IMR-90 (cell line): ENCODE measurements around the gene CCDC88C. TPM values are rescaled to one million over a fixed set of nuclear protein-coding genes. Genes with fewer than 3 reads are reported as not detected.

Experiments used
- ATAC-seq: fragments of 200-7000 bp; cut with Tn5 transposase; 2 replicates; pipeline ENCODE4 v1.9.1; 2020; ENCODE audit warnings: low read depth, mild to moderate bottlenecking, moderate library complexity
- Bru-seq: library from RNA; stranded (reverse); fragments of 400-500 nt; gene quantifications from one replicate; lab custom pipeline; 2021; lab: Mats Ljungman, UMichigan
- BruChase-seq, 2 experiments: library from RNA; stranded (reverse); fragments of 400-500 nt; gene quantifications; one replicate each; lab custom pipeline; 2021; lab: Mats Ljungman, UMichigan
- BruUV-seq: library from RNA; stranded (reverse); fragments of 400-500 nt; replicated peaks from 2 replicates; lab custom pipeline; 2021; lab: Mats Ljungman, UMichigan
- CTCF ChIA-PET: fragments of 300-600 bp; formaldehyde crosslinking; extraction: SDS; loops from one replicate; lab custom pipeline; 2021; ENCODE audit warnings: antibody characterized with exemption; lab: Yijun Ruan, JAX
- POLR2A ChIA-PET: fragments of 300-600 bp; sonication (Branson Sonifier 250); formaldehyde crosslinking; loops from one replicate; lab custom pipeline; 2022; ENCODE audit warnings: antibody characterized with exemption; ENCODE audit not compliant: unreplicated experiment; lab: Charles Lee
- DNase-seq: peaks from one replicate; pipeline ENCODE4 v3.0.0; 2013
- H2AFZ ChIP-seq: replicated peaks from 2 replicates; pipeline ENCODE3; 2013; ENCODE audit warnings: low read length, mild to moderate bottlenecking; ENCODE audit not compliant: poor library complexity
- H2AK5ac ChIP-seq: 2 replicates; pipeline ENCODE4 v1.6.1; 2013; ENCODE audit warnings: low read depth, low read length, inconsistent platforms
- H2AK9ac ChIP-seq: replicated peaks from 2 replicates; pipeline ENCODE3; 2013; ENCODE audit warnings: mild to moderate bottlenecking, low read depth, low read length, moderate library complexity; ENCODE audit not compliant: poor library complexity
- H2BK120ac ChIP-seq: 2 replicates; pipeline ENCODE4 v1.6.1; 2013; ENCODE audit warnings: low read depth, low read length, inconsistent platforms
- H2BK15ac ChIP-seq: 3 replicates; pipeline ENCODE4 v1.6.1; 2013; ENCODE audit warnings: low read depth, low read length, inconsistent platforms
- H2BK20ac ChIP-seq: 2 replicates; pipeline ENCODE4 v1.6.1; 2013; ENCODE audit warnings: low read depth, mild to moderate bottlenecking, inconsistent platforms, low read length, moderate library complexity
- H2BK5ac ChIP-seq: 2 replicates; pipeline ENCODE4 v1.6.1; 2013; ENCODE audit warnings: mild to moderate bottlenecking, low read depth, low read length, inconsistent platforms; ENCODE audit not compliant: poor library complexity, severe bottlenecking
- H3K14ac ChIP-seq: replicated peaks from 2 replicates; pipeline ENCODE4 v1.6.1; 2013; ENCODE audit warnings: low read depth, low read length, inconsistent platforms
- H3K18ac ChIP-seq: 2 replicates; pipeline ENCODE4 v1.6.1; 2013; ENCODE audit warnings: low read depth, low read length, control low read depth
- H3K23ac ChIP-seq: 2 replicates; pipeline ENCODE4 v1.6.1; 2013; ENCODE audit warnings: low read depth, low read length, inconsistent platforms
- H3K27ac ChIP-seq: 2 replicates; pipeline ENCODE4 v1.5.1; 2013; ENCODE audit warnings: mild to moderate bottlenecking, control low read depth, low read length; ENCODE audit not compliant: insufficient read depth
- H3K27me3 ChIP-seq: 2 replicates; pipeline ENCODE4 v1.6.1; 2013; ENCODE audit warnings: low read length; ENCODE audit not compliant: control insufficient read depth, insufficient read depth
- H3K36me3 ChIP-seq: 2 replicates; pipeline ENCODE4 v1.6.1; 2013; ENCODE audit warnings: low read length, mixed read lengths; ENCODE audit not compliant: control insufficient read depth, insufficient read depth
- H3K4ac ChIP-seq: 2 replicates; pipeline ENCODE4 v1.6.1; 2013; ENCODE audit warnings: low read depth, low read length, inconsistent platforms
- H3K4me1 ChIP-seq: 2 replicates; pipeline ENCODE4 v1.6.1; 2013; ENCODE audit warnings: low read length, mixed read lengths; ENCODE audit not compliant: control insufficient read depth, insufficient read depth
- H3K4me2 ChIP-seq: 2 replicates; pipeline ENCODE4 v1.6.1; 2013; ENCODE audit warnings: low read depth, mild to moderate bottlenecking, control low read depth, low read length, moderate library complexity
- H3K4me3 ChIP-seq: 2 replicates; pipeline ENCODE4 v1.5.1; 2013; ENCODE audit warnings: low read depth, mild to moderate bottlenecking, control low read depth, low read length, moderate library complexity; ENCODE audit not compliant: insufficient read depth
- H3K56ac ChIP-seq: 2 replicates; pipeline ENCODE4 v1.6.1; 2013; ENCODE audit warnings: low read length, inconsistent platforms; ENCODE audit not compliant: insufficient read depth; ENCODE audit errors: extremely low read depth
- H3K79me1 ChIP-seq, 2 experiments: 2 replicates each; pipeline ENCODE4 v1.6.1; 2013; ENCODE audit warnings: low read length in 2 of 2, inconsistent platforms in 1 of 2, low read depth in 1 of 2
- H3K9ac ChIP-seq: 2 replicates; pipeline ENCODE4 v1.6.1; 2013; ENCODE audit warnings: low read depth, low read length, control low read depth
- H3K9me1 ChIP-seq: 2 replicates; pipeline ENCODE4 v1.6.1; 2013; ENCODE audit warnings: low read length, inconsistent platforms; ENCODE audit not compliant: insufficient read depth
- H3K9me3 ChIP-seq: 2 replicates; pipeline ENCODE4 v1.6.1; 2013; ENCODE audit warnings: low read length; ENCODE audit not compliant: control insufficient read depth, insufficient read depth
- H4K20me1 ChIP-seq: 2 replicates; pipeline ENCODE4 v1.6.1; 2013; ENCODE audit warnings: low read length, inconsistent platforms; ENCODE audit not compliant: insufficient read depth
- H4K5ac ChIP-seq: 2 replicates; pipeline ENCODE4 v1.6.1; 2013; ENCODE audit warnings: mild to moderate bottlenecking, low read depth, low read length, control low read depth
- H4K8ac ChIP-seq, 2 experiments: 2 replicates each; pipeline ENCODE4 v1.6.1; 2013; ENCODE audit warnings: low read depth in 2 of 2, low read length in 2 of 2, control low read depth in 1 of 2, inconsistent platforms in 1 of 2
- H4K91ac ChIP-seq: 2 replicates; pipeline ENCODE4 v1.6.1; 2013; ENCODE audit warnings: low read depth, low read length, inconsistent platforms; ENCODE audit not compliant: insufficient read depth
- CEBPB ChIP-seq: IDR thresholded peaks from 2 replicates; pipeline ENCODE4 v1.6.1; 2012; ENCODE audit warnings: low read depth, low read length, improper control_type of control experiment
- MAZ ChIP-seq: IDR thresholded peaks from 2 replicates; pipeline ENCODE4 v1.6.1; 2012; ENCODE audit warnings: low read depth, mild to moderate bottlenecking, low read length, improper control_type of control experiment, moderate library complexity, borderline replicate concordance
- WGBS, 2 experiments: methylation state at CpG; one replicate each; pipeline versions ENCODE4 v1.1.5 to v1.1.7; 2013; ENCODE audit warnings: missing lambda C conversion rate in 2 of 2; ENCODE audit not compliant: insufficient read length in 1 of 2; ENCODE audit errors: extremely low coverage in 2 of 2; 5-methylcytosine and 5-hydroxymethylcytosine counted together
- dilution Hi-C: fragments of 300-500 bp; cut with HindIII; formaldehyde crosslinking; loops from one replicate; pipeline ENCODE4 v1.14.3; 2018; ENCODE audit warnings: low sequenced_read_pairs; ENCODE audit not compliant: unreplicated experiment
- in situ Hi-C: fragments of 300-500 bp; cut with MboI; formaldehyde crosslinking; loops from 3 replicates; pipeline ENCODE4 v1.14.3; 2019; ENCODE audit warnings: low sequenced_read_pairs, inconsistent platforms, mixed read lengths
- intact Hi-C: fragments of 100-400 bp; cut with micrococcal nuclease; formaldehyde crosslinking; loops from 2 replicates; pipeline ENCODE4 v1.10.0; 2022
- long read RNA-seq: library from polyadenylated mRNA; unstranded; transcript quantifications from one replicate; pipeline ENCODE4 v2.0.0, GENCODE V29; 2021; ENCODE audit not compliant: unreplicated experiment
- polyA plus RNA-seq, 3 experiments: library from polyadenylated mRNA; depleted of rRNA; stranded (reverse); fragments of >200 nt; gene quantifications; 2 replicates each; pipeline ENCODE4 v1.2.3, GENCODE V29; 2012; ENCODE audit warnings: low replicate concordance in 1 of 3
- total RNA-seq: library from RNA; depleted of rRNA; stranded (reverse); fragments of >200 nt; gene quantifications from 2 replicates; pipeline ENCODE4 v1.2.3, GENCODE V29; 2012; rRNA removed

The CCDC88C gene
- total RNA-seq (0.18 and 0.28 TPM in 2 replicates), polyA plus RNA-seq (2012; rRNA removed) (0.11 and 0.17 TPM in 2 replicates), Bru-seq, nascent RNA (percentile 12 among the genes with signal in this experiment), BruChase-seq, experiment 1, labeled RNA remaining after a 6-hour chase (percentile 12 among the genes with signal in this experiment), BruChase-seq, experiment 2, labeled RNA remaining after a 2-hour chase (percentile 11 among the genes with signal in this experiment)
- polyA plus RNA-seq (2012; cell fraction: cytosol; rRNA removed), result 0.02 and 0.04 TPM in 2 replicates
- polyA plus RNA-seq (2012; cell fraction: nucleus; rRNA removed; ENCODE audit: low replicate concordance), result 0.15 and 0.54 TPM in 2 replicates
- long read RNA-seq, partial matches to known transcripts, result 0 of 2 reads
- long read RNA-seq, other reads (novel, unspliced or antisense), result 2 of 2 reads

GRCh38 chr14:91417120-91417982 is at the start of gene CCDC88C:
CCDC88C (minus strand) TSS chr14:91417820; CDS start chr14:91417690, 130 bp downstream.
- TF ChIP-seq MAZ (peak; percentile 25; the same call in 1 of the 2 replicates), CEBPB (no peak)
- CTCF ChIA-PET, result interaction anchor here (2.5 kb wide), 1 partner anchor 93 kb away, joined by 9 read pairs; no protein-coding TSS in a partner anchor
- BruUV-seq, result no TSS peak
- Histone ChIP-seq H2BK15ac (no peak within 1 kb of the TSS), H3K4me1 (no peaks in the 10 kb centered on the region), H4K5ac (no peak within 1 kb of the TSS), H2AK9ac (peak within 1 kb of the TSS; percentile 37), H4K91ac (no peak within 1 kb of the TSS), H2BK20ac (no peak within 1 kb of the TSS), H3K9me3 (no peaks in the 10 kb centered on the region), H3K9ac (no peak within 1 kb of the TSS), H3K9me1 (no peaks in the 10 kb centered on the region), H3K27me3 (peaks cover 41% of the 10 kb centered on the region), H2BK5ac (no peak within 1 kb of the TSS), H3K27ac (no peak within 1 kb of the TSS), H3K79me1 (no peaks in the 10 kb centered on the region), H2AK5ac (no peak within 1 kb of the TSS), H3K56ac (no peak within 1 kb of the TSS), H3K4ac (no peak within 1 kb of the TSS), H4K20me1 (no peaks in the 10 kb centered on the region), H2AFZ (peak within 1 kb of the TSS; percentile 77), H4K8ac (no peak within 1 kb of the TSS), H3K4me3 (peak within 1 kb of the TSS; percentile 44), H2BK120ac (no peak within 1 kb of the TSS), H3K14ac (no peak within 1 kb of the TSS), H3K36me3 (no peaks in the 10 kb centered on the region), H3K4me2 (peak within 1 kb of the TSS; percentile 94), H3K23ac (no peak within 1 kb of the TSS), H3K18ac (no peak within 1 kb of the TSS)
- dilution Hi-C loops, result no loop called here
- 2% methylated on average over 26 of the region's 103 CpGs; no CpG with 5 or more reads in 1 of the 2 experiments for WGBS, 2 experiments
- in situ Hi-C loops, result no loop called here
- DNase-seq (no peak), ATAC-seq (peak; percentile 55)
- intact Hi-C loops, result no loop called here
- POLR2A ChIA-PET, result no interaction called here
